CD4-positive, alpha-beta T cell treated with Interleukin-15 for 1 hour (primary cell): ENCODE measurements around the gene ZNF22.

Experiments used
- DNase-seq: peaks from one replicate; pipeline ENCODE4 v3.0.0-alpha.2; 2020

The ZNF22 gene

DNA sequence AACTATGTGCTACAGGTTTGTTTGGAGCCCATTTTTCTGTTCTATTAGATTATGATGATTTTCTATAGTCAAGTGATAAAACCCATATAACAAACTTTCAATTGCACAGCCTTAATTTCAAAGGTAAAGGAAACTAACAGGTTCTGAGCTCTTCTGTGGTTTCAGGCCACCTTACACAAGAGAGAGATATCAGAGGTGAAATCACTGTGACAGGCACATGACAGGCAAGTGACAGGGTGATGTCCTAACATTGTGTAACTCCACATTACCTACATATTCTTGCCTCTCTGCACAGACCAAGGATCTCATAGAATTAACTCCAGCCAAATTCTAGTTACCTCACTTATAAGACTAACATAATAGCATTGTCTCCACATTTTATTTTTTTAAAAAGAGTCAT, 35.0 kb downstream of the ZNF22 start:
- DNase-seq = no peak

DNA sequence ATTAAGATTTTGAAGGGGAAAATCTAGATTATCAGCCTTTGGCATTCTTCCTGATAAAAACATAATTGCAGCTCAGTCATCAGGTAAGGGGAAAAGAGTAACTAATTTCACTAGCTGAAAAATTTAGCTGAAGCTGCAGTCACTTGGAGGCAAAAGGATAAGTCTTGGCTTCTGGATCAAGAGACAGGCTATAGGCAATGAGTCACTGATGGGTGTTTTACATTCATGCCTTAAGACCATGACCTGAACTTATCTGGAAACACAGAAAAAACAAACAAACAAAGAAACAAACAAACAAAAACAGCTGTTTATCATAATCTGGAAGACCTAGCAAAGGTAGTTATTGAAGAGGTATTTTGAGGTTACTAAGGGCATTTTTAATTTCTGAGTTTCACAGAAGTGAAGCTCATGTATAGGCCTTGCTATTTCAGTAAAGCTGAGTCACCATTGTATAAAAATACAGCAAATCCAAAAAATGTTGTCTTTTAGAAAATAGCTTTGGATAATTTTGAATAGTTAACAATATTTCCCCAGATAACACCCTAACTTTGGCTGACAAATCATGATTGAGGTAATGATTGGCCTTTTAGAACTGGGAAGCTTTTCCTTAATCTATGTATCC, 40.3 kb downstream of the ZNF22 start:
- no peak for DNase-seq

DNA sequence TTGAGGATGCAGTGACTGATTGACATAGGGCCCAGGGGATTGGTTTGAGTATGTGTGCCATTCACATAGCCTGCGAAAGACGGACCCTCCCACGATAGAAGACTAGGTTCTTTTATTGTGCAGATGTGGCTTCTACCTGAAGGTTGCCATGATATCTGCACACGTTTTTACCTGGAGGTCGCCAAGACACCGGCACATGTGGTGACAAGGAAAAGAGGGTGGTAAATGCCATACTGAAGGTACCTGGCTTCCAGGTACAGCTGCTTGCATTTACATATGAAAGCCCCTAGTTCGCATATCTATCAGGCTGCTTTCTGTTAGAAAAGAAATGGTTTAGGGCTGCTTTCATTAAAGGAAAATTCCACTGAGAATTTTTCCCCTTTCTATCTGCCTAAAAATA, 43.6 kb downstream of the ZNF22 start:
- no peak for DNase-seq

DNA sequence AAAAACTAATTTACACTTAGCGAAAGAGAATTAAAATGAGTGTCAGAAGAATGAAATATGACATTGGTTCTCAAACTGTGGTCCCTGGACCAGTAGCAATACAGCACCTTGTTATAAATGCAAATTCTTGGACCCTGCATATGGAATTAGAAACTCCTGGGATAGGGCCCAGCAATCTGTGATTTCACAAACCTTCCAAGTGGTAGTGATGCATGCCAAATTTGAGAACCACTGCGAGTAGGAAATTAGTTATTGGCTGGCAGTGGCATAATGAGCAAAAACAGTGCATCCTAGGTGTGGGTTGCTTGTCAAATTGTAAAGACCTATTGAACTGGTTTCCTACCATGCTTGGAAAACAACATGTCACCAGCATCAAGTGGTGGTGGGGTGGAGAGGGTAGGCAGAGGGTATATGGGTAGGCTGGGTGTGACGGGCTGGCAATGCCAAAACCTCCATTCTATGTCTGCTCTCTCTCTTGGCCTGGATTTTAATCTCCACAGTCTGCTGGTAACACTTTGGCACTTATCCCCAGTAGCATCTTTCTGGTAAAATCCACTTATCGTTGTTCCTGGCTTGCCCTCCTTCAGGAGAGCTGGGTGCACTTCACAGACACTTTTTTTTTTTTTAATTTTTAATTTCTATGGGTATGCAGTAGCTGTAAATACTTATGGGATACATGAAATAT, 50.0 kb downstream of the ZNF22 start:
- no peak for DNase-seq

GRCh38 chr10:45052700-45053099, 52.0 kb downstream of the ZNF22 start:
- no peak for DNase-seq

GRCh38 chr10:45053569-45054100, 52.9 kb downstream of the ZNF22 start:
- no peak for DNase-seq
